Stimulated activated CD4-positive, alpha-beta T cell treated with anti-CD3 and anti-CD28 coated beads, Interleukin-15, amount 100 ng/mL, for 1 hour (primary cell): ENCODE data around the gene RBP3.

Experiments used
- DNase-seq, 2 donors: peaks; one replicate each; pipeline ENCODE4 v3.0.0-alpha.2; 2020; ENCODE audit warnings: low read depth in 1 of 2, low spot score in 1 of 2

Gene RBP3

DNA sequence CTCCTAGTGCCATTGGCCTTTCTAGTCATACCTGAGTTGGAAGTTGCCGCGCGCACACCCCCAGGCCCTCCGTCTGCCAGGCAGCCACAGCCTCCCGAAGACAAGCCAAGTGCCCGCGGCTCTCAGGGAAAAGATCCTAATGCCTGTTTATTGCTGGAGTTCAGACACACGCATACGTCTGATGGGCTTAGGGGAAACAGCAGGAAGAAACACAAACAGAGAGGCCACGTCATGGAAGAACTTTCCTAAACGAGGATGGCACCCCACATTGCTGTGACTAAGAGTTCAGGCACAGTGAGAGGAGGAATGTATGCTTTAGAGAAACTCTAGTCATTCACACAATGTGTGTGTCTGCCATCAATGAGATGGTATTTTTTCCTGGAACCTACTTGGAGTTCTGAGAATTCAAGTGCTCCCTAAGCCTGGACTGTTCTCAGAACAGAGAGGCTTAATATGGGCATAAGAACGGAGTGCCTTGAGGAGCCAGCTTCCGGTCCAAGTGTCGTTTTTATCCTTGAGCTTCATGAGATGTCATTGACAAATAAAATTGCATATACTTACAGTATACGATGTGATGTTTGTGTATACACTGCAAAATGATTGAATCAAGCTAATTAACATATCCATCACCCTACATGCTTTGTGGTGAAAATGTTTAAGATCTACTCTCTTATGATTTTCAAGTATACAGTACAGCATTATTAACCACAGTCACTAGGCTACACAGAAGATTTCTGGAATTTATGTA is 11.6 kb upstream of the RBP3 start:
- DNase-seq = no peak

DNA sequence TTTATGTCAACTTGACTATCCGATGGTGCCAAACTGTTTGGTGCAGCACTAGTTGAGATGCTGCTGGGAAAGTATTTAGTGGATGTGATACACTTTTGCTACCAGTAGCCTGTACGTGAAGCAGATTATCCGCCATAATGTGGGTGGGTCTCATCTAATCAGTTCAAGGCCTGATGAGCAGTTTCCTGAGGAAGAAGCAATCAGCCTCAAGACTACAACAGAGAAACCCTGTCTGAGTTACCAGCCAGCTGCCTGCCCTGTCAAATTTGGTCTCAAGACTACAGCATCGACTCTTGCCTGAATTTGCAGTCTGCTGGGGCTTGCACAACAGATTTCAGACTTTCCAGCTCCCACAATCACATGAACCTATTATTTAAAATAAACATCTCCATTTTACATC is 10.9 kb upstream of the RBP3 start:
- DNase-seq = no peak

DNA sequence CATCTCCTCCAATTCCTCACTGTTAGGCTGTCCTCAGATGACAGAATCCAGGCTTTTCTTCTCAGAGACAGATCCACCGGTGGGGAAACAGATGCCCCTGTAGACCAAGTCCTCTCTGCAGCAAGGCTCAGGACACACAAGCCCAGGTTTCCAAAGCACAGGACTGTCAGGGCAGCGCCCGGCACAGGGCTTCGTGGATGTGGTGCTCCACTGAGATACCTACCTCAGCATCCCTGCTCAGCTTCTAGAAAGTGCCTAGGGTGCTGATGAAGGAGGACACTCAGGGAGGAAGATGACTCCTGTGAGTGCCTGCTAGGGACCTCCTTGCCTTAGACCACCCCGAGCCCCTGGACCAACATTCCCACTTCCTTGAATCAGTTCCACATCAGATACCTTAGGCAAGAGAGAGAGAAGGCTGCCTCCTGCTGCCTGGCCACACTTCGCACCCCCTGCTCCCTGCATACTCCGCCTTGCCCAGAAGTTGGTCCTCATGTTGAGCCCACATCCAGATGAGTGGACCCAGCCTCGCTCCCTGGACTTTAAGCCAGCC is 8.9 kb upstream of the RBP3 start:
- no peak for DNase-seq

DNA sequence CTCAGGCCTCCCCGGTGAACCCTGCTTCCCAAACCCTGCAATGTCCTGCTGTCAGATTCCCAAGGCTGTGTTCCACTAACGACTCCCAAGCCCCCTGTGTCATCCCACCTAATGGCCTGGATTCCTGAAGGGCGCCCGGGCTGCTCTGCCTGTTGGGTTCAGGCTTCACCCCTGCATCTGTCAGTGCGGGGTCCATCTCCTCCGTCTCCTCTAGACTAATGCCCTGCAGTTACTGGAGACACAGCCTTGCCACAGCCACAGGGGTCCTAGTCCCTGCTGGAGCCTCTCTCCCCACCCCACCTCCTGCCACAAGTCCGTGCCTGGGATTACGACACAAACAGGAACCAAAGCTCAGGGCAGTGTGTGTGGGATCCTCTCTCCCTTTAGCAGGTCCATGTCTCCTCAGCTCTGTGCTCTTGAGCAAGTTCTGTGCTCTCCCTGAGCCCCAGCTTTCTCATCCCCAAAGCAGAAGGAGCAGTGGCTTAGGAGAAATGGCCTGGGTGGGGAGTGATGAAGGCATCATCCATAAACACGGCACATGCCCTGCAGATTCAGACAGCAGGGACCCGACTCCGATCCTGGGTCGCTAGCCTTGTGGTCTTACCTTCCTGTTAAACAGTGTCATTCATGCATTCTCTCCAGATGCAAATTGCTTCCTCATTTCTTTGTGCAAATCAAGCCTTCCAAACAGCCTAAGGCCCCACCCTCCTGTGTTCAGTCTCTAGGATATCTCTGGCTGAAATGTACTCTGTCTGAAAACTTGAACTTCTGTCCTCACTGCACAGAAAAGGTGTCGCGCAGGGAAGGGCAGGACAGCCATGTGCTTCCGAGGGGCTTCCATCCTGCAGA is 8.2 kb upstream of the RBP3 start:
- DNase-seq = no peak

DNA sequence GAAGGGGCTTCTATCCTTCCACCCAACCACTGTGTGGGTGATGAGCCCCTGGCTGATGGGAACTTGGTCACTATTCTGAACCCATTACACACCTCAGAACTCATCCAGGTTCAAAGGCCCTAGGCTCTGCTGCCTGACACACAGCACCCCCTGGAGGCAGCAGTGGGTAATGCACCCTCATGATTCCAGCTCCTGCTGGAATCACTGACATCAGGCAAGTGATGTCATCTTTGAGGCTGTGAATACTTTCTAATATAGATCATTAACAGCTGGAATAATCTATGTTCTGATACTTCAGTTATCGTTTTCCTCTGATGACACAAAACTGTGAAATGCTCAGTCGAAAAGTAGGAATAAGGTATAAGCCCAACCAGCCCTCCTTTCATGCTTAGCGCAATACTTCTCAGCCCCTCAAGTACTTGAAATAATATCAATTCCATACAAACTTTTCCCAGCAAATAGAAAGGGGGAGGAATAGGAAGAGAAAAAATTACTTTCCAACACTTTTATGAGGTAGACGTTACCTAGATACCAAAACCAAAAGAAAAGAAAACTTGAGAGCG is 7.5 kb upstream of the RBP3 start:
- peak; percentile 47 to 62 for DNase-seq

DNA sequence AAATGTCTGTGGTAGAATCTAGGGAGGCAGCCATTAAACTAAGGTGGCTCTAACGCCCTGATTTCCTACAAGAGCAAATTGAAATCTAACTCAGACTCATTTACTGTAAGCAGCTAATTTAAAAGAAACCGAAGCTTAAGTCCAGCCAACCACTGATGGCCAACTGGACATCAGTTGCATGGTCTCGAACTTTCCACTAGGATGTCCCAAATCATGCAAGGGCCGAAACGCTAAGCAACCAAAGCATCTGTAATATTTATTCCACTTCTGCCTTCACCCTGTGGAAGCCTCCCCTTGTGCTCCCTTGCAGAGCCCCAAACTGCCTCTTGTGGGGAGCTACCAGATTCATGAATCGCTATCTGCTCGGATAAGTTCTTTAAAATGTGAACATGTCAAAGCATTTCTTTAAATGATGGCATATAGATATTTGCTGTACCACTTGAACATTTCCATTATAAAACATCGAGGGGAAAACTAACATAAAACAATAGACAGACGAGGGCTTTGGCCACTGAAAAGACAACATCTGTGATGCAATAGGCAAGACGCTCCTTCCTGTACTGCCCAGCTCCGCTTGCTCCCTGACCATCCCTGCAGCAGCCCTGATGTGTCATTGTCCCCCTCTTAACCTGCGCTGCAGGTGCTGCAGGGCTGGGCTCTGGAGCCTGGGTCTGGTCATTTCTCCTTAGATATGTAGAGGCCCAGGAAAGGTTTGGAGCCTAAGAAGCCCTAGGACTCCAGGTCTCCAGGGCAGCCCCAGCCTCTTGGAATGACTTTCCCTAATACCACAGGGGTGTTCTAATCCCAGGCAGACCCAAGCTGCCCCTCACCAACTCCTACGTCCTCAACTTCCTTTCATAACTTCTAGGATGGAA is 2.9 kb upstream of the RBP3 start:
- no peak for DNase-seq

DNA sequence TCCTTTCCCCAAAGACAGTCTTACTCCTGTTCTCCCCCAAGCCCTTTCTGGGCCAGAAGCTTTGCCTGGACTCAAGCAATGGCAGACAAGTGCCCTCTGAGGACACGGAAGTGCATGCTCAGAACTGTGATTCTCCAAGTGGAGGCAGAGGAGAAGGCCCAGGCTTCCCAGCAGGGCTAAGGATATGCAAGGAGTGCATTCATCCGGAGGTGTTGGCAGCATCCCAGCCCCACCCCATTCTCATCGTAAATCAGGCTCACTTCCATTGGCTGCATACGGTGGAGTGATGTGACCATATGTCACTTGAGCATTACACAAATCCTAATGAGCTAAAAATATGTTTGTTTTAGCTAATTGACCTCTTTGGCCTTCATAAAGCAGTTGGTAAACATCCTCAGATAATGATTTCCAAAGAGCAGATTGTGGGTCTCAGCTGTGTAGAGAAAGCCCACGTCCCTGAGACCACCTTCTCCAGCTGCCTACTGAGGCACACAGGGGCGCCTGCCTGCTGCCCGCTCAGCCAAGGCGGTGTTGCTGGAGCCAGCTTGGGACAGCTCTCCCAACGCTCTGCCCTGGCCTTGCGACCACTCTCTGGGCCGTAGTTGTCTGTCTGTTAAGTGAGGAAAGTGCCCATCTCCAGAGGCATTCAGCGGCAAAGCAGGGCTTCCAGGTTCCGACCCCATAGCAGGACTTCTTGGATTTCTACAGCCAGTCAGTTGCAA is 1.4 kb upstream of the RBP3 start:
- DNase-seq = no peak

DNA sequence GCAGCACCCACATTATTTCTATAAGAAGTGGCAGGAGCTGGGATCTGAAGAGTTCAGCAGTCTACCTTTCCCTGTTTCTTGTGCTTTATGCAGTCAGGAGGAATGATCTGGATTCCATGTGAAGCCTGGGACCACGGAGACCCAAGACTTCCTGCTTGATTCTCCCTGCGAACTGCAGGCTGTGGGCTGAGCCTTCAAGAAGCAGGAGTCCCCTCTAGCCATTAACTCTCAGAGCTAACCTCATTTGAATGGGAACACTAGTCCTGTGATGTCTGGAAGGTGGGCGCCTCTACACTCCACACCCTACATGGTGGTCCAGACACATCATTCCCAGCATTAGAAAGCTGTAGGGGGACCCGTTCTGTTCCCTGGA is 874 bp upstream of the RBP3 start:
- DNase-seq = no peak

DNA sequence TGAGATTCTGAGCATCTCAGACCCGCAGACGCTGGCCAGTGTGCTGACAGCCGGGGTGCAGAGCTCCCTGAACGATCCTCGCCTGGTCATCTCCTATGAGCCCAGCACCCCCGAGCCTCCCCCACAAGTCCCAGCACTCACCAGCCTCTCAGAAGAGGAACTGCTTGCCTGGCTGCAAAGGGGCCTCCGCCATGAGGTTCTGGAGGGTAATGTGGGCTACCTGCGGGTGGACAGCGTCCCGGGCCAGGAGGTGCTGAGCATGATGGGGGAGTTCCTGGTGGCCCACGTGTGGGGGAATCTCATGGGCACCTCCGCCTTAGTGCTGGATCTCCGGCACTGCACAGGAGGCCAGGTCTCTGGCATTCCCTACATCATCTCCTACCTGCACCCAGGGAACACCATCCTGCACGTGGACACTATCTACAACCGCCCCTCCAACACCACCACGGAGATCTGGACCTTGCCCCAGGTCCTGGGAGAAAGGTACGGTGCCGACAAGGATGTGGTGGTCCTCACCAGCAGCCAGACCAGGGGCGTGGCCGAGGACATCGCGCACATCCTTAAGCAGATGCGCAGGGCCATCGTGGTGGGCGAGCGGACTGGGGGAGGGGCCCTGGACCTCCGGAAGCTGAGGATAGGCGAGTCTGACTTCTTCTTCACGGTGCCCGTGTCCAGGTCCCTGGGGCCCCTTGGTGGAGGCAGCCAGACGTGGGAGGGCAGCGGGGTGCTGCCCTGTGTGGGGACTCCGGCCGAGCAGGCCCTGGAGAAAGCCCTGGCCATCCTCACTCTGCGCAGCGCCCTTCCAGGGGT is 703 bp downstream of the RBP3 start:
- no peak for DNase-seq

DNA sequence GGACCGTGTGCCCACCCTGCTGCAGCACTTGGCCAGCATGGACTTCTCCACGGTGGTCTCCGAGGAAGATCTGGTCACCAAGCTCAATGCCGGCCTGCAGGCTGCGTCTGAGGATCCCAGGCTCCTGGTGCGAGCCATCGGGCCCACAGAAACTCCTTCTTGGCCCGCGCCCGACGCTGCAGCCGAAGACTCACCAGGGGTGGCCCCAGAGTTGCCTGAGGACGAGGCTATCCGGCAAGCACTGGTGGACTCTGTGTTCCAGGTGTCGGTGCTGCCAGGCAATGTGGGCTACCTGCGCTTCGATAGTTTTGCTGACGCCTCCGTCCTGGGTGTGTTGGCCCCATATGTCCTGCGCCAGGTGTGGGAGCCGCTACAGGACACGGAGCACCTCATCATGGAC is 1.4 kb downstream of the RBP3 start:
- no peak for DNase-seq

DNA sequence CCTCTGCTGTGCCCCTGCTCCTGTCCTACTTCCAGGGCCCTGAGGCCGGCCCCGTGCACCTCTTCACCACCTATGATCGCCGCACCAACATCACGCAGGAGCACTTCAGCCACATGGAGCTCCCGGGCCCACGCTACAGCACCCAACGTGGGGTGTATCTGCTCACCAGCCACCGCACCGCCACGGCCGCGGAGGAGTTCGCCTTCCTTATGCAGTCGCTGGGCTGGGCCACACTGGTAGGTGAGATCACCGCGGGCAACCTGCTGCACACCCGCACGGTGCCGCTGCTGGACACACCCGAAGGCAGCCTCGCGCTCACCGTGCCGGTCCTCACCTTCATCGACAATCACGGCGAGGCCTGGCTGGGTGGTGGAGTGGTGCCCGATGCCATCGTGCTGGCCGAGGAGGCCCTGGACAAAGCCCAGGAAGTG is 1.8 kb downstream of the RBP3 start:
- no peak for DNase-seq

DNA sequence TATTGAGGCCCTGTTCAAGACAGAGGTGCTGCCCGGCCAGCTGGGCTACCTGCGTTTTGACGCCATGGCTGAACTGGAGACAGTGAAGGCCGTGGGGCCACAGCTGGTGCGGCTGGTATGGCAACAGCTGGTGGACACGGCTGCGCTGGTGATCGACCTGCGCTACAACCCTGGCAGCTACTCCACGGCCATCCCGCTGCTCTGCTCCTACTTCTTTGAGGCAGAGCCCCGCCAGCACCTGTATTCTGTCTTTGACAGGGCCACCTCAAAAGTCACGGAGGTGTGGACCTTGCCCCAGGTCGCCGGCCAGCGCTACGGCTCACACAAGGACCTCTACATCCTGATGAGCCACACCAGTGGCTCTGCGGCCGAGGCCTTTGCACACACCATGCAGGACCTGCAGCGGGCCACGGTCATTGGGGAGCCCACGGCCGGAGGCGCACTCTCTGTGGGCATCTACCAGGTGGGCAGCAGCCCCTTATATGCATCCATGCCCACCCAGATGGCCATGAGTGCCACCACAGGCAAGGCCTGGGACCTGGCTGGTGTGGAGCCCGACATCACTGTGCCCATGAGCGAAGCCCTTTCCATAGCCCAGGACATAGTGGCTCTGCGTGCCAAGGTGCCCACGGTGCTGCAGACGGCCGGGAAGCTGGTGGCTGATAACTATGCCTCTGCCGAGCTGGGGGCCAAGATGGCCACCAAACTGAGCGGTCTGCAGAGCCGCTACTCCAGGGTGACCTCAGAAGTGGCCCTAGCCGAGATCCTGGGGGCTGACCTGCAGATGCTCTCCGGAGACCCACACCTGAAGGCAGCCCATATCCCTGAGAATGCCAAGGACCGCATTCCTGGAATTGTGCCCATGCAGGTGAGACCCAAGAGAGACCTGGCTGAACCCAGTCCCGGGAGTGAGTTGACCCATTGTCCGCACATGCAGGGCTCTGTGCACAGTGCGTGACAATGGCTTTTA is 2.8 kb downstream of the RBP3 start:
- no peak for DNase-seq

DNA sequence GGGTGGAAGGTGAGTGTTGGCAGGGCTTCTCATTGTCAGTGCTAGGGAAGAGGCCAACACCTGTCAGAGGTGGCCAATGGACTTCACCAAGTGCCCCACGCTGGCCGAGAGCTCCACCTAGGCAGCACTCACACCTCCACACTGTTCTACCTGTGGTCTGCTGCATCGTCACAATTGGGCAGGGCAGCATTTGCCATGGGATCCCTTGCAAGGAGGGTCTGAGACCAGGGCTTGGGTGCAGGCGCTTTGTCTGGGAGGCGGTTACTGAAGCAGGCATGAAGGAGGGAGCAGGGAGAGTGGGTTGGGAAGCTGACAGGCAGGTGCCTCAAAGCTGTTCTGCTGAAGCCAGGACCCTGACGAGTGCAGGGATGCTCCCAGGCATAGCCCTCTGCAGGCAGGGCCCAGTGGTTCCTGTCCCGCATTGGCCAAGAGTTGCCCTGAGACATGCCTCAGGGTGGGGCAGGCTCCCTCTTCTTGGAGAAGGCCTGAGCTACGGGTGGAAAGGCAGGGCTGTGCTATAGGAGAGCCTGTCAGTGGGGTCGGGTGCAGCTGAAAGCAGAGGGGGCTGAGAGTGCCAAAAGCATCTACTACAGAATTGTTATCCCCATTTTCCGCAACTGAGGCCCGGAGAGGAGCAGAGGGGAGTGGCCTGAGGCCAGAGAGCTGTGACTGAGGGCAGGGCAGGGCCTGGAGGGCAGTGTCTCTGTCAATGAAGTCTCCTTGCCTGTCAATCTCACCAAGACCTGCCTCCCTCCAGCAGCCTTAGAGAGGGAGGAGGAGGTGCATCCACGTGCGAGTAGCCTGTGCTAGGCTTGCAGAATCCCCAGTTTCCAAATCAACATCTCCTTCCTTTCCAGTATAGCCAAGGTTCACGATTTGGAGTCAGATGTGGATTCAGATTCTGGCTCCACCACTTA is 4.0 kb downstream of the RBP3 start:
- DNase-seq = no peak

DNA sequence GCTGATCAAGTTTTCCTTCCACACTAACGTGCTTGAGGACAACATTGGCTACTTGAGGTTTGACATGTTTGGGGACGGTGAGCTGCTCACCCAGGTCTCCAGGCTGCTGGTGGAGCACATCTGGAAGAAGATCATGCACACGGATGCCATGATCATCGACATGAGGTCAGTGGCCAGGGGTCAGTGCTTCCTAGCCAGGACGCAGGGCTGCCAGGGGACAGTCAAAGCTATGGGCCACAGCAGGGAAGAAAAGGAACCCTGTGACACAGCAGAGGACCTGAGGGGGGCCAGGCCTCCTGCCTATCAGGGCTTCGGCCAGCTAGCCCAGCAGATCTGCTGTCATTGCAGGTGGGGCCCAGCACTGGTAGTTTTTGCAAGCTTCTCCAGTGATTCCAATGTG is 5.2 kb downstream of the RBP3 start:
- no peak for DNase-seq

DNA sequence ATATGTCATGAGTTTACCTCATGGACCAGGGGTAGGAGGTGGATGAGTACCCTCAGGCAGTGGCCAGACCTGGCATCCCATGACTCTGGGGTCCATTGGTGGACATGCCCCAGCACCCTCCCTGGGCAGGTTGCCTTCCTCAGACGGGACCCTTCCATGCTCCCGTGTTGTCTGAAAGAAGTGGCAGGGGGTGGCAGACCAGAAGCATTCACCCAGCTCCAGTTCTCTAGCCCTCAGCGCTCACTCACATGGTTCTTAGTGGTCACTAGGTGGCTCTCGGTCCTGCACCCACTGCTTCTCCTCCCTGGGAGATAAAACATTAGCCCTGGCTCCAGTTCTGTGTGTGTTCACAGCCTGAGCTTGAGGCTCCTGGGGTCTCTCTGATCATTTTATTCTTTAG is 6.0 kb downstream of the RBP3 start:
- no peak for DNase-seq

DNA sequence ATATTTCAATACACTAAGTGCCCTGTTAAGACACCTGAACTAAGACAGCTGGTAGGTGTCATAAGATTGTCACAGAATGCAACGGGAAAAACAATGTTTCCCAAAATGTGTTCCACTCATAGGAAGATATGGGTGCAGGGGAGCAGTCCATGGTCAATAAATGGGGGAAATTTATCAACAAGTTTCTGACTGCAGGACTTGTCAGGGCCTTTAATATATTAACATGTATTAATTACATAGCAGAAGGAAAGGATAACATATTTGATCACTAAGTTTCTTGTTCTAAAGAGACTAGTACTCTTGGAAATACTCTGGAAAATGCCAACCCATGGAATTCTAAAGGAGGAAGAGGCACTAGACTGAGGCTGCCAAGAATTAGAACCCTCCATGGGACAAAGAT is 6.7 kb downstream of the RBP3 start:
- no peak for DNase-seq

DNA sequence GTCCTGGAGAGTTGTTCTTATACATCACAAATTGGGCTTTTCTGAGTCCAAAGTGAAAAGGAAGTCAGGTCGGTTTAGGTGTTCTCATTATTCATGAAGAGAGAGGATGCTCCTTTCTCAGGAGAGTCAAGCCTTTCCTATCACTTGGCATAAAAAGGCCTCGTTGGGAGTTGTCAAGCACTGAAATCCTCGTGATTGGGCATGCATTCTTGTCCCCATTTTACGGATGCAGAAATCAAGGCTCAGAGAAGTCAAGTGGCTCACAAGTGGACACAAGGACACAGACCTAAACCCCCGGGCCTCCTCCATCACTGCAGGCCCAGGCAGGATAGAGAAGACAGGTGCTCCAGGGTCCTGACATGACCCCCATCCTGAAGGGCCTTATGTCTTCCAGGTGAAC is 8.5 kb downstream of the RBP3 start:
- DNase-seq = no peak
